Ascending aorta (tissue), 2 donors: ENCODE data around the gene OR2D2. TPM values are rescaled to one million over a fixed set of nuclear protein-coding genes. Genes with fewer than 3 reads are reported as not detected.

ENCODE experiments used
- DNase-seq, 2 donors: peaks; one replicate each; pipeline ENCODE4 v3.0.0-alpha.2; 2019; ENCODE audit warnings: low spot score in 2 of 2
- H3K27ac ChIP-seq, 2 donors: fragments of 200-600 bp; sonication (generic); one replicate each; pipeline ENCODE4 v1.5.1; 2016 to 2017; ENCODE audit warnings: mild to moderate bottlenecking in 1 of 2
- H3K27me3 ChIP-seq: fragments of 200-600 bp; sonication (generic); one replicate; pipeline ENCODE4 v1.5.1; 2017
- H3K36me3 ChIP-seq, 2 donors: fragments of 200-600 bp; sonication (generic); one replicate each; pipeline ENCODE4 v1.5.1; 2016
- H3K4me1 ChIP-seq, 2 donors: fragments of 200-600 bp; sonication (generic); one replicate each; pipeline ENCODE4 v1.5.1; 2016 to 2017; ENCODE audit warnings: mild to moderate bottlenecking in 1 of 2
- H3K4me3 ChIP-seq, 2 donors: fragments of 200-600 bp; sonication (generic); one replicate each; pipeline ENCODE4 v1.5.1; 2016 to 2017; ENCODE audit warnings: mild to moderate bottlenecking in 1 of 2
- H3K9me3 ChIP-seq, 2 donors: fragments of 200-600 bp; sonication (generic); one replicate each; pipeline ENCODE4 v1.5.1; 2016
- intact Hi-C: fragments of 100-400 bp; cut with DNase I; formaldehyde crosslinking; loops from one replicate; pipeline ENCODE4 v1.15.1; 2023
- total RNA-seq: library from RNA; depleted of rRNA; stranded (reverse); fragments of >200 nt; gene quantifications from one replicate; pipeline ENCODE4 v1.1.0, GENCODE V29; 2016
- TF ChIP-seq, protein P1 (sequence below), 3 experiments: fragments of 200-600 bp in 2 of 3; fragments of 450-650 bp in 1 of 3; sonication (generic) in 2 of 3; IDR thresholded peaks; one replicate each; pipeline ENCODE4 v1.5.1; 2016 to 2019; ENCODE audit warnings: antibody characterized with exemption in 3 of 3, mild to moderate bottlenecking in 1 of 3, moderate library complexity in 1 of 3

OR2D2 gene
- total RNA-seq, 1 donor from 2014 or later: not detected

DNA sequence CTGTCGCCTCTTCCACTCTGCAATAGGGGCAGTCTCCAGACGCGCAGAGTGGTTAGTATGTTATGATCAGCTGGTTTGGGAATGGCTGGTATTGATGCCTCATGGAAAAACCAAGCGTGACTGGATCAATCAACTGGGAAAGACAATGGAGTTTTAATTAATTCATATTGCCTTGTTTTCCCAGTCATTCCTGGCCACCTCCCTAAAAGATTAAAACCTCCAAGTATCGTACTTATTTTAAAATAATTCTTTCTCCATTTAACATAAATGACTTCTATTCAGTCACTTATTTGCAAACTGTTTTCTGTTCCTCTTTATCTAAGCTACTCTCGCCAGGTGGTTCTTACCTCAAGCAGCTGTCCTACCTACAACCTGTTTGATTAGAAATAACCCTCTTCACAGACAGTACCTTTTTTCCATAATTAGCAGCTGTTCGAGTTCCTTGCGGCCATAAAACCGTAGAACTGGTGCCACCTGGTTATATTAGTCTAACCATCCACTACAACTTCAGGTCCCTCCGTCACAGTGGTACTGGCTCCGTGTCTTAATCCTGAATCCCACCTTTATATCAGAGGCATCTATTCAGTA, 34.8 kb upstream of the OR2D2 start:
- Histone ChIP-seq H3K9me3 (no peaks in the 10 kb centered on the region), H3K4me3 (peak overlapping the region; percentile 78 to 79), H3K27me3 (no peaks in the 10 kb centered on the region), H3K4me1 (peaks cover 0 to 3% of the 10 kb centered on the region in 2 donors), H3K27ac (no peak overlapping the region), H3K36me3 (no peaks in the 10 kb centered on the region)
- TF ChIP-seq, protein P1, sequence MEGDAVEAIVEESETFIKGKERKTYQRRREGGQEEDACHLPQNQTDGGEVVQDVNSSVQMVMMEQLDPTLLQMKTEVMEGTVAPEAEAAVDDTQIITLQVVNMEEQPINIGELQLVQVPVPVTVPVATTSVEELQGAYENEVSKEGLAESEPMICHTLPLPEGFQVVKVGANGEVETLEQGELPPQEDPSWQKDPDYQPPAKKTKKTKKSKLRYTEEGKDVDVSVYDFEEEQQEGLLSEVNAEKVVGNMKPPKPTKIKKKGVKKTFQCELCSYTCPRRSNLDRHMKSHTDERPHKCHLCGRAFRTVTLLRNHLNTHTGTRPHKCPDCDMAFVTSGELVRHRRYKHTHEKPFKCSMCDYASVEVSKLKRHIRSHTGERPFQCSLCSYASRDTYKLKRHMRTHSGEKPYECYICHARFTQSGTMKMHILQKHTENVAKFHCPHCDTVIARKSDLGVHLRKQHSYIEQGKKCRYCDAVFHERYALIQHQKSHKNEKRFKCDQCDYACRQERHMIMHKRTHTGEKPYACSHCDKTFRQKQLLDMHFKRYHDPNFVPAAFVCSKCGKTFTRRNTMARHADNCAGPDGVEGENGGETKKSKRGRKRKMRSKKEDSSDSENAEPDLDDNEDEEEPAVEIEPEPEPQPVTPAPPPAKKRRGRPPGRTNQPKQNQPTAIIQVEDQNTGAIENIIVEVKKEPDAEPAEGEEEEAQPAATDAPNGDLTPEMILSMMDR (IDR thresholded peaks at IDR 0.05): no peak
- intact Hi-C loops: no loop called here
- DNase-seq: no peak

DNA sequence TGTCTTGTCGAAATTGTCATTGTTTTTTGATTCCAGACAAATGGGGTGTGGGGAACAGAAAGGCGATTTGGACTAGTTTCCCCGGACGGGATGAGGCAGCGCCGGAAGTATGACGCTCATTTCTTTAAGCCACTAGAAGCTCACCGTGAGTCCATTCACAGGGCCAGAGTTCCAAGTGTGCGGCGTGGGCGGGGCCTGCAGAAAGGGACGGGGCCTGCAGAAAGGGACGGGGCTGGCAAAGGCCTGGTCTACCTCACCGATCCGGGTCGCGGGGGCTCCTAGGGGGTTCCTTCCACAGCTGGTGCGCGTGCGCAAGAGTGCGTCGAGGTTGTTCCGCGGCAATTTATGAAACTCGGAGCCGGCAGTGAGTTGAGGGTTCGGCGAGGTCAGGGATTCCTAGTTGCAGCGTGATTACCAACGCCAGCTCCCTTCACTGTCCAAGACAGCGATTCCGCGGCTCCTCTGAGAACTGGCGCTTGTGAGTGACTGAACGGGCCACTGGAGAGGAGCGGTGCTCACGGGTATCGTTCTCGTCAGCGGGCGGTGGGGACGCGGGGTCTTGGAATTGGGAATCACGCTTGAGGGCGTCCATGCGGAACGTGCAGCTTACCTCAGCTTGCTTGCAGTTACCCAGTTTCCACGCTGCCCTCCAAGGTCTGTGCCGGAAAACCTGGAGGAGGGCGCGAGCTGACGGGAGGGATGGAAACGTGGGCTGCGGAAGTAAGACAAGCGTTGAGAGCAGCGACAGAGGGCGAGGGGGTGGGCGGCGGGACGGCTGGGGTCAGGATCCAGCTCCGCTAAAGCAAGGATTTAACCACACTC, 34.1 kb upstream of the OR2D2 start, which contains the start of gene ZNF215:
ZNF215 (plus strand) TSS at position 219 of the 822 bp plus-strand sequence. CDS start 5,847 bp downstream, outside the sequence.
- peaks cover 0 to 3% of the 10 kb centered on the region in 2 donors for H3K4me1 ChIP-seq
- peak within 1 kb of the TSS; percentile 40 to 61 for H3K27ac ChIP-seq
- no peaks in the 10 kb centered on the region for H3K9me3 ChIP-seq
- intact Hi-C loops: no loop called here
- H3K4me3 ChIP-seq: peak within 1 kb of the TSS; percentile 78 to 79
- TF ChIP-seq, protein P1 (IDR thresholded peaks at IDR 0.05): no peak
- H3K27me3 ChIP-seq: no peaks in the 10 kb centered on the region
- H3K36me3 ChIP-seq: no peaks in the 10 kb centered on the region
- DNase-seq: peak; percentile 19 to 86

DNA sequence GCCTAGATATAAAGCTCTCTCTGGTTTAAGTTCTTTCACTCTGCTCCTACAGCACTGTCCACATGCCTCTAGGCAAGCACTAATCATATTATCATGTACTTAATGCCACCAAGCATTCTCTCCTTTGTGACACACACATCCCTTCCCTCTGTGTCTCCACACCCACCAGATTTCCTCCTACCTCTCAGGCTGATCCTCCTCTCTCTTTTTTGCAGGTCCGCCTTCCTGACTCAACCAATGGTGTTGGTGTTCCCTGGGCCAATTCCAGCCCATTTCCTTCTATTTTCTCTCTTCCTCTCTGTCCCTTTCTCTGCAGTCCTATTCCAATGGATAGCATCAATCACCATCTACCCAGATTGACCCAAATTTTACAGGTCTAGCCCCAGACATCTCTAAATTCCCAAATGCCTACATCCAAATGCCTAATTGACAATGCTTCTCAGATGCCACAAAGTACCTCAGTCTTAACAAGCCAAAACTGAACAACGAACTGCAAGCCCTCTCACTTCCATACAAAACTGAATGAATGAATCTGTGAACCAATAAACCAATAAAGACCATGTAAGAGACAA, 33.4 kb upstream of the OR2D2 start:
- no peaks in the 10 kb centered on the region for H3K27me3 ChIP-seq
- H3K4me3 ChIP-seq: peak overlapping the region; percentile 78 to 79
- no peak for DNase-seq
- TF ChIP-seq, protein P1 (IDR thresholded peaks at IDR 0.05): no peak
- intact Hi-C loops: no loop called here
- H3K9me3 ChIP-seq: no peaks in the 10 kb centered on the region
- peak overlapping the region in 1 of 2 donors; percentile 61 for H3K27ac ChIP-seq
- no peaks in the 10 kb centered on the region for H3K36me3 ChIP-seq
- H3K4me1 ChIP-seq: peaks cover 0 to 3% of the 10 kb centered on the region in 2 donors

DNA sequence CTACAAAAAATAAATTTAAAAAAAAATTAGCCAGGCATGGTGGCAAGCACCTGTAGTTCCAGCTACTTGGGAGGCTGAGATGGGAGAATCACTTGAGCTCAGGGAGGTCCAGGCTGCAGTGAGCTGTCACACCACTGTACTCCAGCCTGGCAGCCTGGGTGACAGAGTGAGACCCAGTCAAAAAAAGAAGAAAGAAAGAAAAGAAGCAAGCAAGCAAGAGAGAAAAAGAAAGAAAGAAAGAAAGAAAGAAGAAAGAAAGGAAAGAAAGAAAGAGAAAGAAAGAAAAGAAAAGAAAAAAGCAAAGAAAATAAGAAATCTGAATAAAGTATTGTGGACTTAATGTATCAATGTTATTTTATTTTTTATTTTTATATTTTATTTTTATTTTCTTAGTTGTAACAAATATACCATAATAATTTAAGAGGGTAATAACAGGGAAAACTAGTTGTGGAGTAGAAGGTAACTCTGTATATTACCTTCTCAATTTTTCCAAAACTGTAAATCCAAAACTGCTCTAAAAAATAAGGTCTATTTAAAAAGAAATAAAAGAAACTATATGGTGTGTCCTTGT, 32.8 kb upstream of the OR2D2 start:
- TF ChIP-seq, protein P1 (IDR thresholded peaks at IDR 0.05): no peak
- H3K36me3 ChIP-seq: no peaks in the 10 kb centered on the region
- no peaks in the 10 kb centered on the region for H3K27me3 ChIP-seq
- no peak overlapping the region for H3K4me3 ChIP-seq
- no peaks in the 10 kb centered on the region for H3K9me3 ChIP-seq
- no peak for DNase-seq
- peak overlapping the region in 1 of 2 donors; percentile 61 for H3K27ac ChIP-seq
- peaks cover 0 to 3% of the 10 kb centered on the region in 2 donors for H3K4me1 ChIP-seq
- intact Hi-C loops: no loop called here

DNA sequence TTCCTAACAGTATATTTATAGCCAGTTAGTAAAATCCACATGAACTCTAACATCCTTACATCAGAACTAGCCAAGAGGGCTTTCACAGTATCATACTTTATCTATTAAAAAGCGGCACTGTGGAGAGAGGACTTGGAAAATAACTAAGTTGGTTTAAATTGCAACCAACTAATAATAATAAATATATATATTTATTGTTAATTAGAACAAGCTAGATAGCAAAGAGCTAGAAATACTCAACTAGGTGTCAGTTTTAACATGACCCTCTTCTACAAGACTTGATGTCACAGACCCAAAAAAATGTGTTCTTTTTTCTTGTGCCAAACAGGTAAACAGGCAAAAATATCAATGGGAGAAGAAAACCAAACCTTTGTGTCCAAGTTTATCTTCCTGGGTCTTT, 28.4 kb upstream of the OR2D2 start, which contains the start of gene OR2D3:
OR2D3 (plus strand) TSS at position 301 of the 400 bp plus-strand sequence; CDS start at position 301, 0 bp downstream.
- Histone ChIP-seq H3K27me3 (no peaks in the 10 kb centered on the region), H3K4me1 (no peaks in the 10 kb centered on the region), H3K9me3 (no peaks in the 10 kb centered on the region), H3K4me3 (no peak within 1 kb of the TSS), H3K27ac (no peak within 1 kb of the TSS), H3K36me3 (no peaks in the 10 kb centered on the region)
- intact Hi-C loops: no loop called here
- DNase-seq: no peak
- TF ChIP-seq, protein P1 (IDR thresholded peaks at IDR 0.05): no peak
